A549 (cell line): ENCODE measurements around the gene GYPE.
"Not testable (repeated sequence)": the region's sequence is repeated elsewhere in the genome, so short reads cannot be mapped to it uniquely, and the experiment has no call there.

Experiments used
- CEBPB ChIP-seq, 2 experiments: fragments of >200 bp in 1 of 2; sonication (Bioruptor Twin) in 1 of 2; formaldehyde crosslinking in 1 of 2; IDR thresholded peaks; 2 replicates each; pipeline ENCODE4 v1.6.1; 2012 to 2016
- CTCF ChIP-seq: fragments of >200 bp; sonication (Bioruptor Twin); formaldehyde crosslinking; IDR thresholded peaks from 3 replicates; pipeline ENCODE4 v1.5.1; 2016
- EHMT2 ChIP-seq: fragments of 200-600 bp; sonication (generic); IDR thresholded peaks from 2 replicates; pipeline ENCODE4 v1.6.1; 2016; ENCODE audit warnings: antibody characterized with exemption, low read depth, mild to moderate bottlenecking, moderate library complexity
- EP300 ChIP-seq, 2 experiments: fragments of >200 bp; sonication (Bioruptor Twin); formaldehyde crosslinking; IDR thresholded peaks; 2 replicates in 1 of 2; 3 replicates in 1 of 2; pipeline ENCODE4 v1.6.1; 2016 to 2017
- HEYL ChIP-seq: fragments of 250-450 bp; sonication (Bioruptor Pico); IDR thresholded peaks from 2 replicates; pipeline ENCODE4 v1.8.0; 2021; ENCODE audit warnings: mild to moderate bottlenecking, moderate library complexity
- HOXA7 ChIP-seq: fragments of 250-450 bp; sonication (Bioruptor Pico); IDR thresholded peaks from 2 replicates; pipeline ENCODE4 v1.5.0; 2020; ENCODE audit warnings: mild to moderate bottlenecking, moderate library complexity
- PHF8 ChIP-seq: fragments of 200-600 bp; sonication (generic); IDR thresholded peaks from 2 replicates; pipeline ENCODE4 v1.6.1; 2016; ENCODE audit warnings: low read depth, mild to moderate bottlenecking, antibody characterized with exemption, moderate library complexity, borderline replicate concordance
- POLR2A ChIP-seq: IDR thresholded peaks from 2 replicates; pipeline ENCODE4 v1.6.1; 2012; ENCODE audit warnings: mild to moderate bottlenecking, low read length
- TP53 ChIP-seq: fragments of 250-450 bp; sonication (Bioruptor Pico); IDR thresholded peaks from 2 replicates; pipeline ENCODE4 v1.5.0; 2021; ENCODE audit warnings: mild to moderate bottlenecking, moderate library complexity

GRCh38 chr4:143829239-143829620, 76.1 kb downstream of the GYPE start:
- not testable (repeated sequence) for TF ChIP-seq TP53 (CRISPR knock-in tag); CEBPB (IDR thresholded peaks at IDR 0.05); CTCF; HEYL; HOXA7 (CRISPR knock-in tag); EP300 (IDR thresholded peaks at IDR 0.05); PHF8; EHMT2; POLR2A
